GM12878 (cell line): ENCODE measurements around the gene ZFR. TPM values are rescaled to one million over a fixed set of nuclear protein-coding genes. Genes with fewer than 3 reads are reported as not detected.

Source experiments
- ATF2 ChIP-seq: IDR thresholded peaks from 2 replicates; pipeline ENCODE4 v1.6.1; 2012; ENCODE audit warnings: low read length, inconsistent platforms
- CBX3 ChIP-seq: fragments of 200-600 bp; sonication (generic); IDR thresholded peaks from 2 replicates; pipeline ENCODE4 v1.6.1; 2016; ENCODE audit warnings: low read depth, borderline replicate concordance
- ESRRA ChIP-seq: IDR thresholded peaks from 2 replicates; pipeline ENCODE4 v1.6.1; 2012; ENCODE audit warnings: mild to moderate bottlenecking, low read length, improper control_type of control experiment
- ETV6 ChIP-seq, 2 experiments: fragments of 450-650 bp in 1 of 2; IDR thresholded peaks in 1 of 2; conservative IDR thresholded peaks in 1 of 2; 2 replicates each; pipeline ENCODE4 v1.6.1; 2014; ENCODE audit warnings: antibody characterized with exemption in 1 of 2, borderline replicate concordance in 1 of 2, low read depth in 1 of 2, mild to moderate bottlenecking in 1 of 2, moderate library complexity in 1 of 2
- HCFC1 ChIP-seq: fragments of 150-350 bp; IDR thresholded peaks from 2 replicates; pipeline ENCODE4 v1.6.1; 2014; ENCODE audit warnings: low read length
- IRF4 ChIP-seq: IDR thresholded peaks from 2 replicates; pipeline ENCODE4 v1.6.1; 2011; ENCODE audit warnings: low read depth, low read length
- MYB ChIP-seq: fragments of 150-350 bp; IDR thresholded peaks from 2 replicates; pipeline ENCODE4 v1.6.1; 2014; ENCODE audit warnings: mild to moderate bottlenecking, low read depth, low read length, borderline replicate concordance
- RAD21 ChIP-seq: IDR thresholded peaks from 2 replicates; pipeline ENCODE4 v1.6.1; 2011; ENCODE audit warnings: mild to moderate bottlenecking, low read depth, low read length, moderate library complexity; ENCODE audit not compliant: insufficient read depth
- RBBP5 ChIP-seq: fragments of 200-600 bp; sonication (generic); conservative IDR thresholded peaks from 2 replicates; pipeline ENCODE4 v1.6.1; 2016
- RCOR1 ChIP-seq: conservative IDR thresholded peaks from 2 replicates; pipeline ENCODE4 v1.6.1; 2012; ENCODE audit warnings: low read depth, low read length, improper control_type of control experiment
- SMAD1 ChIP-seq: fragments of 450-650 bp; IDR thresholded peaks from 2 replicates; pipeline ENCODE4 v1.6.1; 2018; ENCODE audit warnings: mild to moderate bottlenecking, low read depth; ENCODE audit not compliant: partially characterized antibody
- SMARCA5 ChIP-seq: fragments of 450-650 bp; IDR thresholded peaks from 2 replicates; pipeline ENCODE4 v1.6.1; 2017; ENCODE audit warnings: mild to moderate bottlenecking
- SUZ12 ChIP-seq: fragments of 200-600 bp; sonication (generic); IDR thresholded peaks from one replicate; pipeline ENCODE4 v1.6.1; 2018; ENCODE audit warnings: antibody characterized with exemption, mild to moderate bottlenecking; ENCODE audit not compliant: unreplicated experiment
- TBL1XR1 ChIP-seq: IDR thresholded peaks from 2 replicates; pipeline ENCODE4 v1.6.1; 2012; ENCODE audit warnings: low read depth, low read length, improper control_type of control experiment
- YY1 ChIP-seq: IDR thresholded peaks from 2 replicates; pipeline ENCODE4 v1.6.1; 2011; ENCODE audit warnings: low read depth, mild to moderate bottlenecking, low read length
- polyA plus RNA-seq, 11 experiments: library from polyadenylated mRNA; depleted of rRNA in 4 of 11; unstranded in 6 of 11; stranded (reverse) in 5 of 11; fragments of >200 nt; fragmentation: Nextera tagmentation in 4 of 11; fragmentation: Illumina TruSeq in 1 of 11; extraction: Ambion mirVana in 4 of 11; extraction: Trizol in 1 of 11; gene quantifications; 1 replicate in 1 of 11; 2 replicates in 10 of 11; pipeline versions ENCODE4 v1.2.1 to v1.2.3, GENCODE V29; 2011 to 2016; ENCODE audit warnings: inconsistent platforms in 2 of 11, missing spikeins in 2 of 11, low read depth in 1 of 11
- total RNA-seq, 4 experiments: library from RNA; depleted of rRNA in 3 of 4; stranded (reverse); fragments of >200 nt in 3 of 4; fragmentation: Illumina TruSeq in 1 of 4; extraction: Trizol in 1 of 4; gene quantifications; 2 replicates each; pipeline versions ENCODE4 v1.2.1 to v1.2.3, GENCODE V29; 2013 to 2021
- TF ChIP-seq, protein P1 (sequence below): fragments of 450-650 bp; IDR thresholded peaks from 2 replicates; pipeline ENCODE4 v1.6.1; 2017; ENCODE audit warnings: mild to moderate bottlenecking, moderate library complexity
- TF ChIP-seq, protein P2 (sequence below): fragments of 450-650 bp; conservative IDR thresholded peaks from 2 replicates; pipeline ENCODE4 v1.6.1; 2017; ENCODE audit warnings: mild to moderate bottlenecking, moderate library complexity
- TF ChIP-seq, protein P3 (sequence below), 3 experiments: IDR thresholded peaks in 2 of 3; conservative IDR thresholded peaks in 1 of 3; 2 replicates each; pipeline ENCODE4 v1.5.1; 2011; ENCODE audit warnings: low read depth in 3 of 3, low read length in 3 of 3, mild to moderate bottlenecking in 3 of 3, control low read depth in 2 of 3, moderate library complexity in 2 of 3, inconsistent platforms in 1 of 3, mixed read lengths in 1 of 3; ENCODE audit not compliant: control insufficient read depth in 2 of 3, insufficient read depth in 1 of 3; ENCODE audit errors: extremely low read depth in 1 of 3

Gene ZFR
- total and polyA plus RNA-seq, 10 of the 15 experiments (the other 5 are each of a cell fraction or from before 2014, with no cell fraction given) = 33.7 to 90.6 (median 72.9) TPM

DNA sequence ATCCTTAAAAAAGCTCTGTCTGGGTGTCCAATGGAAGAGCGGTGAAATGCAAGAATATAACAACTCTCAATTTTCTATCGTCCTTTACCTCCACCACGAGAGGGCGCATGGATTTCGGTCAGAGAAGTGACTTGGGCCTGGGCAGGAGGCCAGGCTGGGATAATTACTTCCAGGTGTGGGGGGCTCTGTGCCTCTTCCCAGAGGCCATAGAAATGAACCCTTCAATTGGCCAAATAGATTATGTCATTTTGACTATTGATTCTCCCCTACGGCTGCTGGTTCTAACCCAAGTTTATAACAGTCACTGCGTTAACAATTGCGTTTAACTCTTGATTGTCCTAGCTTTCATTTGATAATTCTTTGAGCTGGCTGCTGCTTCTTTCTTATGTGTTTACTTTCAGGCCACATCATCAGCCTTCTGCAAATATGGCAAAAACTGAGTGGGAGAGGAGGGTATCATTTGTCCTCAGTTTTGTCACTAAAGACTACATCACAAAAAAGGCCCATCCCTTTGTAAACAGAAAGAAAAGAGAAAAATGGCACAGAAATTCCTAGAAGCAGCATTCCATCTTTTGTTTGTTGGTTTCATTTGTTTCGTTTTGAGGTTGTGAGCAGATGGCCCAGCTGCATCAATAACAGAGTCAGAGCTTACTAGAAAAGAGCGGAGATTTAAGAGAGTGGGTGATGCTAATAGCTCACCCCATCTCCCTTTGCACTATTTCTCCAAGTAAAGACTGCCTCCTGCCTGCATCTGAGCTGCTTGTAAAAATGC, 45.4 kb upstream of the ZFR start (continued):
- TF ChIP-seq, protein P1, sequence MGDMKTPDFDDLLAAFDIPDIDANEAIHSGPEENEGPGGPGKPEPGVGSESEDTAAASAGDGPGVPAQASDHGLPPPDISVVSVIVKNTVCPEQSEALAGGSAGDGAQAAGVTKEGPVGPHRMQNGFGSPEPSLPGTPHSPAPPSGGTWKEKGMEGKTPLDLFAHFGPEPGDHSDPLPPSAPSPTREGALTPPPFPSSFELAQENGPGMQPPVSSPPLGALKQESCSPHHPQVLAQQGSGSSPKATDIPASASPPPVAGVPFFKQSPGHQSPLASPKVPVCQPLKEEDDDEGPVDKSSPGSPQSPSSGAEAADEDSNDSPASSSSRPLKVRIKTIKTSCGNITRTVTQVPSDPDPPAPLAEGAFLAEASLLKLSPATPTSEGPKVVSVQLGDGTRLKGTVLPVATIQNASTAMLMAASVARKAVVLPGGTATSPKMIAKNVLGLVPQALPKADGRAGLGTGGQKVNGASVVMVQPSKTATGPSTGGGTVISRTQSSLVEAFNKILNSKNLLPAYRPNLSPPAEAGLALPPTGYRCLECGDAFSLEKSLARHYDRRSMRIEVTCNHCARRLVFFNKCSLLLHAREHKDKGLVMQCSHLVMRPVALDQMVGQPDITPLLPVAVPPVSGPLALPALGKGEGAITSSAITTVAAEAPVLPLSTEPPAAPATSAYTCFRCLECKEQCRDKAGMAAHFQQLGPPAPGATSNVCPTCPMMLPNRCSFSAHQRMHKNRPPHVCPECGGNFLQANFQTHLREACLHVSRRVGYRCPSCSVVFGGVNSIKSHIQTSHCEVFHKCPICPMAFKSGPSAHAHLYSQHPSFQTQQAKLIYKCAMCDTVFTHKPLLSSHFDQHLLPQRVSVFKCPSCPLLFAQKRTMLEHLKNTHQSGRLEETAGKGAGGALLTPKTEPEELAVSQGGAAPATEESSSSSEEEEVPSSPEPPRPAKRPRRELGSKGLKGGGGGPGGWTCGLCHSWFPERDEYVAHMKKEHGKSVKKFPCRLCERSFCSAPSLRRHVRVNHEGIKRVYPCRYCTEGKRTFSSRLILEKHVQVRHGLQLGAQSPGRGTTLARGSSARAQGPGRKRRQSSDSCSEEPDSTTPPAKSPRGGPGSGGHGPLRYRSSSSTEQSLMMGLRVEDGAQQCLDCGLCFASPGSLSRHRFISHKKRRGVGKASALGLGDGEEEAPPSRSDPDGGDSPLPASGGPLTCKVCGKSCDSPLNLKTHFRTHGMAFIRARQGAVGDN = no peak
- no peak for TF ChIP-seq ETV6 (conservative IDR thresholded peaks at IDR 0.05 in 1 of 2, IDR thresholded peaks at IDR 0.05 in 1 of 2; ENCODE audit: borderline replicate concordance in 1 of 2, low read depth in 1 of 2)
- no peak for TF ChIP-seq MYB
- TF ChIP-seq TBL1XR1 = no peak
- TF ChIP-seq HCFC1 = no peak
- TF ChIP-seq YY1 = peak; percentile 60; the same call in 1 of the 2 replicates
- TF ChIP-seq, protein P2, sequence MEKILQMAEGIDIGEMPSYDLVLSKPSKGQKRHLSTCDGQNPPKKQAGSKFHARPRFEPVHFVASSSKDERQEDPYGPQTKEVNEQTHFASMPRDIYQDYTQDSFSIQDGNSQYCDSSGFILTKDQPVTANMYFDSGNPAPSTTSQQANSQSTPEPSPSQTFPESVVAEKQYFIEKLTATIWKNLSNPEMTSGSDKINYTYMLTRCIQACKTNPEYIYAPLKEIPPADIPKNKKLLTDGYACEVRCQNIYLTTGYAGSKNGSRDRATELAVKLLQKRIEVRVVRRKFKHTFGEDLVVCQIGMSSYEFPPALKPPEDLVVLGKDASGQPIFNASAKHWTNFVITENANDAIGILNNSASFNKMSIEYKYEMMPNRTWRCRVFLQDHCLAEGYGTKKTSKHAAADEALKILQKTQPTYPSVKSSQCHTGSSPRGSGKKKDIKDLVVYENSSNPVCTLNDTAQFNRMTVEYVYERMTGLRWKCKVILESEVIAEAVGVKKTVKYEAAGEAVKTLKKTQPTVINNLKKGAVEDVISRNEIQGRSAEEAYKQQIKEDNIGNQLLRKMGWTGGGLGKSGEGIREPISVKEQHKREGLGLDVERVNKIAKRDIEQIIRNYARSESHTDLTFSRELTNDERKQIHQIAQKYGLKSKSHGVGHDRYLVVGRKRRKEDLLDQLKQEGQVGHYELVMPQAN = no peak
- TF ChIP-seq SMARCA5 = 0 out of 2 replicates have a peak, but pooled peaks have one; percentile 14
- TF ChIP-seq SMAD1 = no peak
- TF ChIP-seq ATF2 = no peak
- TF ChIP-seq IRF4 = 0 out of 2 replicates have a peak, but pooled peaks have one; percentile 17
- no peak for TF ChIP-seq RBBP5
- TF ChIP-seq ESRRA = no peak
- peak; percentile 96 for TF ChIP-seq RAD21
- TF ChIP-seq RCOR1 = no peak
- TF ChIP-seq CBX3 = no peak
- TF ChIP-seq, protein P3, sequence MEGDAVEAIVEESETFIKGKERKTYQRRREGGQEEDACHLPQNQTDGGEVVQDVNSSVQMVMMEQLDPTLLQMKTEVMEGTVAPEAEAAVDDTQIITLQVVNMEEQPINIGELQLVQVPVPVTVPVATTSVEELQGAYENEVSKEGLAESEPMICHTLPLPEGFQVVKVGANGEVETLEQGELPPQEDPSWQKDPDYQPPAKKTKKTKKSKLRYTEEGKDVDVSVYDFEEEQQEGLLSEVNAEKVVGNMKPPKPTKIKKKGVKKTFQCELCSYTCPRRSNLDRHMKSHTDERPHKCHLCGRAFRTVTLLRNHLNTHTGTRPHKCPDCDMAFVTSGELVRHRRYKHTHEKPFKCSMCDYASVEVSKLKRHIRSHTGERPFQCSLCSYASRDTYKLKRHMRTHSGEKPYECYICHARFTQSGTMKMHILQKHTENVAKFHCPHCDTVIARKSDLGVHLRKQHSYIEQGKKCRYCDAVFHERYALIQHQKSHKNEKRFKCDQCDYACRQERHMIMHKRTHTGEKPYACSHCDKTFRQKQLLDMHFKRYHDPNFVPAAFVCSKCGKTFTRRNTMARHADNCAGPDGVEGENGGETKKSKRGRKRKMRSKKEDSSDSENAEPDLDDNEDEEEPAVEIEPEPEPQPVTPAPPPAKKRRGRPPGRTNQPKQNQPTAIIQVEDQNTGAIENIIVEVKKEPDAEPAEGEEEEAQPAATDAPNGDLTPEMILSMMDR (IDR thresholded peaks at IDR 0.05 in 2 of 3, conservative IDR thresholded peaks at IDR 0.05 in 1 of 3; ENCODE audit: control insufficient read depth in 2 of 3, extremely low read depth in 1 of 3, insufficient read depth in 1 of 3, low read depth in 3 of 3, low read length in 3 of 3) = peak; percentile 67 to 81 (median 74)
- TF ChIP-seq SUZ12 = no peak
